ENCODE measurements around the gene HOXD10. TPM values are rescaled to one million over a fixed set of nuclear protein-coding genes. Genes with fewer than 3 reads are reported as not detected.
A peak's percentile ranks its signal among the peaks of the same experiment; 100 is the strongest.

HOXD10 gene
- total and polyA plus RNA-seq, 9 of the 15 experiments (the other 6 are each of a cell fraction or from before 2014, with no cell fraction given): not detected

DNA sequence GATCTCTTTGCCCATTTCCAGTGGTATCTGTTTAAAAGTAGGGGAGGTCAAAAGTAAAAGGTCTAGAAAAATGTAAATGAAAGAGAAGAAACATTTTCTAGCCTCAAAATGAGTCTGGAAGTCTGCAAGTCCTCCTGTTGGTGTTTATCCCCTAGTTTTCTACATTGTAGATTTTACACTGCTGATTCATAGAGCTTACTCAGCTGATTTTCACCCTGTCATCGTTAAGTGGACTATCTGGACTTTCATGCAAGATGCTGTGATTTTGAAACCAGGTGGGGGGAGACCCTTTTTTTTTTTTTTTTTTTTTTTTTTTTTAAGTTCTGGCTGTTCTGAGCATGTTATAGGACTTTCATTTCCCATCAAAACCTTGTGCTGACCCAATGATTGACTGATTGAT is 50.8 kb downstream of the HOXD10 start (continued):
- TF ChIP-seq HNRNPLL (IDR thresholded peaks at IDR 0.05; ENCODE audit: low read depth, low read length, poor library complexity, severe bottlenecking): no peak
- no peak for TF ChIP-seq ZFP1 (CRISPR knock-in tag; IDR thresholded peaks at IDR 0.05)

DNA sequence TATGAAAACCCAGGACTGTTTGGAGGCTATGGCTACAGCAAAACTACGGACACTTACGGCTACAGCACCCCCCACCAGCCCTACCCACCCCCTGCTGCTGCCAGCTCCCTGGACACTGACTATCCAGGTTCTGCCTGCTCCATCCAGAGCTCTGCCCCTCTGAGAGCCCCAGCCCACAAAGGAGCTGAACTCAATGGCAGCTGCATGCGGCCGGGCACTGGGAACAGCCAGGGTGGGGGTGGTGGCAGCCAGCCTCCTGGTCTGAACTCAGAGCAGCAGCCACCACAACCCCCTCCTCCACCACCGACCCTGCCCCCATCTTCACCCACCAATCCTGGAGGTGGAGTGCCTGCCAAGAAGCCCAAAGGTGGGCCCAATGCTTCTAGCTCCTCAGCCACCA is 52.6 kb downstream of the HOXD10 start:
- Histone ChIP-seq H4K20me1 (replicated peaks; ENCODE audit: control insufficient read depth, insufficient read depth, low read length) (no peaks in the 10 kb centered on the region; the same call in 1 of the 2 replicates), H3K27me3 (ENCODE audit: control insufficient read depth in 2 of 2, insufficient read depth in 2 of 2, low read length in 2 of 2) (peaks cover 40 to 45% of the 10 kb centered on the region in 2 experiments), H3K9me1 (ENCODE audit: control insufficient read depth, insufficient read depth, low read length) (no peaks in the 10 kb centered on the region), H3K27ac (ENCODE audit: extremely low read depth, low read depth, low read length) (no peak overlapping the region), H2AFZ (ENCODE audit: low read depth, low read length) (no peak overlapping the region), H3K79me2 (ENCODE audit: control insufficient read depth, insufficient read depth, low read length) (no peaks in the 10 kb centered on the region), H3K4me1 (replicated peaks in 1 of 2; ENCODE audit: control insufficient read depth in 2 of 2, insufficient read depth in 2 of 2, low read length in 2 of 2) (peaks cover 0 to 25% of the 10 kb centered on the region in 2 experiments; a peak in 3 of 5 replicates), H3K4me3 (no peak overlapping the region), H3K4me2 (ENCODE audit: insufficient read depth, low read length) (no peak overlapping the region), H3K9me3 (replicated peaks; ENCODE audit: control insufficient read depth, insufficient read depth, low read depth, low read length) (no peaks in the 10 kb centered on the region), H3K9ac (ENCODE audit: insufficient read depth in 1 of 2, low read depth in 2 of 2, low read length in 2 of 2) (no peak overlapping the region), H3K36me3 (ENCODE audit: control insufficient read depth, insufficient read depth, low read length) (no peaks in the 10 kb centered on the region)
- CTCF ChIA-PET (ENCODE audit: low intra/inter-chr PET ratio): no interaction called here
- no peak for TF ChIP-seq SMC3 (conservative IDR thresholded peaks at IDR 0.05; ENCODE audit: insufficient read depth, low read depth, low read length)
- BruUV-seq (replicated peaks): no TSS peak
- no peak for FAIRE-seq
- ATAC-seq: no peak
- in situ Hi-C loops (cut with MboI): no loop called here
- intact Hi-C loops (cut with micrococcal nuclease): no loop called here
- DNase-seq (ENCODE audit: extremely low read depth in 1 of 4, low spot score in 3 of 4): no peak
- 4% methylated on average over 5 of the region's 5 CpGs for WGBS (ENCODE audit: insufficient coverage, low coverage, missing lambda C conversion rate)
- POLR2A ChIA-PET: no interaction called here

MicroRNAs within 50 kb of the gene (microRNA counts, 767-probe panel; counts per million panel counts)
- microRNA hsa-miR-10b-5p: not detected

Small RNA genes lying within 50 kb of the gene (microRNA-seq; reads per million reads assigned to microRNA genes)
- gene MIR10B (ENCODE audit: borderline microRNAs expressed): 4.6 reads per million, percentile 44 among the genes with 10 or more reads in this experiment

Small RNA genes lying within 50 kb of the gene (small RNA-seq; reads per million reads assigned to genes)
- gene MIR10B: 32.4 reads per million, percentile 97 among the genes with 10 or more reads in this experiment

Other genes with a start within 250 kb of the HOXD10 start
Only the 7 nearest of the 11 such genes appear.
- 0.04 TPM in 1 of 2 replicates, not detected in the other for gene EVX2, start 32.8 kb upstream of the HOXD10 start, total RNA-seq (2014; rRNA removed)
- not detected in 2 replicates for gene EVX2, start 32.8 kb upstream of the HOXD10 start, total RNA-seq (2014; rRNA removed; fragmentation: Illumina TruSeq; extraction: Trizol)
- not detected in 2 replicates for gene EVX2, start 32.8 kb upstream of the HOXD10 start, total RNA-seq (2015; rRNA removed; fragmentation: Illumina TruSeq; extraction: Trizol)
- not detected in 2 replicates for gene EVX2, start 32.8 kb upstream of the HOXD10 start, total RNA-seq (2021)
- gene EVX2, start 32.8 kb upstream of the HOXD10 start, polyA plus RNA-seq (2011; rRNA removed): not detected in 2 replicates
- not detected in 2 replicates for gene EVX2, start 32.8 kb upstream of the HOXD10 start, polyA plus RNA-seq (2014; fragmentation: Illumina TruSeq; extraction: Trizol)
- gene EVX2, start 32.8 kb upstream of the HOXD10 start, polyA plus RNA-seq (2014; fragmentation: Nextera tagmentation; extraction: Ambion mirVana): not detected
- not detected in 2 replicates for gene EVX2, start 32.8 kb upstream of the HOXD10 start, polyA plus RNA-seq (2014; rRNA removed)
- gene HOXD13, start 24.1 kb upstream of the HOXD10 start, total RNA-seq (2014; rRNA removed): not detected in 2 replicates
- gene HOXD13, start 24.1 kb upstream of the HOXD10 start, total RNA-seq (2014; rRNA removed; fragmentation: Illumina TruSeq; extraction: Trizol): not detected in 2 replicates
- gene HOXD13, start 24.1 kb upstream of the HOXD10 start, total RNA-seq (2015; rRNA removed; fragmentation: Illumina TruSeq; extraction: Trizol): not detected in 2 replicates
- not detected in 2 replicates for gene HOXD13, start 24.1 kb upstream of the HOXD10 start, total RNA-seq (2021)
- 0.03 TPM in 1 of 2 replicates, not detected in the other for gene HOXD13, start 24.1 kb upstream of the HOXD10 start, polyA plus RNA-seq (2011; rRNA removed)
- 0.04 TPM in 1 of 2 replicates, not detected in the other for gene HOXD13, start 24.1 kb upstream of the HOXD10 start, polyA plus RNA-seq (2014; fragmentation: Illumina TruSeq; extraction: Trizol)
- not detected for gene HOXD13, start 24.1 kb upstream of the HOXD10 start, polyA plus RNA-seq (2014; fragmentation: Nextera tagmentation; extraction: Ambion mirVana)
- gene HOXD13, start 24.1 kb upstream of the HOXD10 start, polyA plus RNA-seq (2014; rRNA removed): not detected in 2 replicates
- not detected in 2 replicates for gene HOXD12, start 17.0 kb upstream of the HOXD10 start, total RNA-seq (2014; rRNA removed)
- not detected in 2 replicates for gene HOXD12, start 17.0 kb upstream of the HOXD10 start, total RNA-seq (2014; rRNA removed; fragmentation: Illumina TruSeq; extraction: Trizol)
- gene HOXD12, start 17.0 kb upstream of the HOXD10 start, total RNA-seq (2015; rRNA removed; fragmentation: Illumina TruSeq; extraction: Trizol): not detected in 2 replicates
- gene HOXD12, start 17.0 kb upstream of the HOXD10 start, total RNA-seq (2021): not detected in 2 replicates
- not detected in 2 replicates for gene HOXD12, start 17.0 kb upstream of the HOXD10 start, polyA plus RNA-seq (2011; rRNA removed)
- gene HOXD12, start 17.0 kb upstream of the HOXD10 start, polyA plus RNA-seq (2014; fragmentation: Illumina TruSeq; extraction: Trizol): not detected in 2 replicates
- gene HOXD12, start 17.0 kb upstream of the HOXD10 start, polyA plus RNA-seq (2014; fragmentation: Nextera tagmentation; extraction: Ambion mirVana): not detected
- gene HOXD12, start 17.0 kb upstream of the HOXD10 start, polyA plus RNA-seq (2014; rRNA removed): not detected in 2 replicates
- gene HOXD11, start 9.5 kb upstream of the HOXD10 start, total RNA-seq (2014; rRNA removed): not detected in 2 replicates
- gene HOXD11, start 9.5 kb upstream of the HOXD10 start, total RNA-seq (2014; rRNA removed; fragmentation: Illumina TruSeq; extraction: Trizol): not detected in 2 replicates
- not detected in 2 replicates for gene HOXD11, start 9.5 kb upstream of the HOXD10 start, total RNA-seq (2015; rRNA removed; fragmentation: Illumina TruSeq; extraction: Trizol)
- not detected in 2 replicates for gene HOXD11, start 9.5 kb upstream of the HOXD10 start, total RNA-seq (2021)
- gene HOXD11, start 9.5 kb upstream of the HOXD10 start, polyA plus RNA-seq (2011; rRNA removed): not detected in 2 replicates
- not detected in 2 replicates for gene HOXD11, start 9.5 kb upstream of the HOXD10 start, polyA plus RNA-seq (2014; fragmentation: Illumina TruSeq; extraction: Trizol)
- gene HOXD11, start 9.5 kb upstream of the HOXD10 start, polyA plus RNA-seq (2014; fragmentation: Nextera tagmentation; extraction: Ambion mirVana): not detected
- gene HOXD11, start 9.5 kb upstream of the HOXD10 start, polyA plus RNA-seq (2014; rRNA removed): not detected in 2 replicates
- not detected in 2 replicates for gene HOXD9, start 5.9 kb downstream of the HOXD10 start, total RNA-seq (2014; rRNA removed)
- not detected in 2 replicates for gene HOXD9, start 5.9 kb downstream of the HOXD10 start, total RNA-seq (2014; rRNA removed; fragmentation: Illumina TruSeq; extraction: Trizol)
- not detected in 2 replicates for gene HOXD9, start 5.9 kb downstream of the HOXD10 start, total RNA-seq (2015; rRNA removed; fragmentation: Illumina TruSeq; extraction: Trizol)
- gene HOXD9, start 5.9 kb downstream of the HOXD10 start, total RNA-seq (2021): not detected in 2 replicates
- not detected in 2 replicates for gene HOXD9, start 5.9 kb downstream of the HOXD10 start, polyA plus RNA-seq (2011; rRNA removed)
- not detected in 2 replicates for gene HOXD9, start 5.9 kb downstream of the HOXD10 start, polyA plus RNA-seq (2014; fragmentation: Illumina TruSeq; extraction: Trizol)
- gene HOXD9, start 5.9 kb downstream of the HOXD10 start, polyA plus RNA-seq (2014; fragmentation: Nextera tagmentation; extraction: Ambion mirVana): not detected
- gene HOXD9, start 5.9 kb downstream of the HOXD10 start, polyA plus RNA-seq (2014; rRNA removed): not detected in 2 replicates
- gene HOXD8, start 12.9 kb downstream of the HOXD10 start, total RNA-seq (2014; rRNA removed): not detected in 2 replicates
- 0.15 TPM in 1 of 2 replicates, not detected in the other for gene HOXD8, start 12.9 kb downstream of the HOXD10 start, total RNA-seq (2014; rRNA removed; fragmentation: Illumina TruSeq; extraction: Trizol)
- gene HOXD8, start 12.9 kb downstream of the HOXD10 start, total RNA-seq (2015; rRNA removed; fragmentation: Illumina TruSeq; extraction: Trizol): not detected in 2 replicates
- gene HOXD8, start 12.9 kb downstream of the HOXD10 start, total RNA-seq (2021): not detected in 2 replicates
- not detected in 2 replicates for gene HOXD8, start 12.9 kb downstream of the HOXD10 start, polyA plus RNA-seq (2011; rRNA removed)
- not detected in 2 replicates for gene HOXD8, start 12.9 kb downstream of the HOXD10 start, polyA plus RNA-seq (2014; fragmentation: Illumina TruSeq; extraction: Trizol)
- under 1 TPM in 1 of 2 experiments, not detected in 1; 0.04 TPM for gene HOXD8, start 12.9 kb downstream of the HOXD10 start, polyA plus RNA-seq (2014; fragmentation: Nextera tagmentation; extraction: Ambion mirVana)
- 0.30 TPM in 1 of 2 replicates, not detected in the other for gene HOXD8, start 12.9 kb downstream of the HOXD10 start, polyA plus RNA-seq (2014; rRNA removed)
- gene HOXD4, start 34.8 kb downstream of the HOXD10 start, total RNA-seq (2014; rRNA removed): not detected in 2 replicates
- not detected in 2 replicates for gene HOXD4, start 34.8 kb downstream of the HOXD10 start, total RNA-seq (2014; rRNA removed; fragmentation: Illumina TruSeq; extraction: Trizol)
- not detected in 2 replicates for gene HOXD4, start 34.8 kb downstream of the HOXD10 start, total RNA-seq (2015; rRNA removed; fragmentation: Illumina TruSeq; extraction: Trizol)
- gene HOXD4, start 34.8 kb downstream of the HOXD10 start, total RNA-seq (2021): not detected in 2 replicates
- not detected in 2 replicates for gene HOXD4, start 34.8 kb downstream of the HOXD10 start, polyA plus RNA-seq (2011; rRNA removed)
- gene HOXD4, start 34.8 kb downstream of the HOXD10 start, polyA plus RNA-seq (2014; fragmentation: Illumina TruSeq; extraction: Trizol): not detected in 2 replicates
- not detected for gene HOXD4, start 34.8 kb downstream of the HOXD10 start, polyA plus RNA-seq (2014; fragmentation: Nextera tagmentation; extraction: Ambion mirVana)
- not detected in 2 replicates for gene HOXD4, start 34.8 kb downstream of the HOXD10 start, polyA plus RNA-seq (2014; rRNA removed)